BE2C (cell line): Measurements from ENCODE around the gene PCK1.

ENCODE experiments used
- DNase-seq: peaks from one replicate; pipeline ENCODE4 v3.0.0-alpha.2; 2020
- H3K27me3 ChIP-seq: fragments of 250-450 bp; sonication (Bioruptor Pico); 2 replicates; pipeline ENCODE4 v1.5.1; 2020; ENCODE audit warnings: mild to moderate bottlenecking
- H3K36me3 ChIP-seq: fragments of 250-450 bp; sonication (Bioruptor Pico); 2 replicates; pipeline ENCODE4 v1.5.1; 2020; ENCODE audit warnings: mild to moderate bottlenecking
- H3K4me1 ChIP-seq: fragments of 250-450 bp; sonication (Bioruptor Pico); 2 replicates; pipeline ENCODE4 v1.5.1; 2020
- H3K4me3 ChIP-seq: 2 replicates; pipeline ENCODE4 v1.5.1; 2011; ENCODE audit warnings: low read depth, low read length
- H3K9me3 ChIP-seq: fragments of 250-450 bp; sonication (Bioruptor Pico); 2 replicates; pipeline ENCODE4 v1.5.1; 2020
- CTCF ChIP-seq: IDR thresholded peaks from 2 replicates; pipeline ENCODE4 v1.5.1; 2012; ENCODE audit warnings: mild to moderate bottlenecking, low read depth, low read length

Gene PCK1

GRCh38 chr20:57616143-57616951 is 55.4 kb downstream of the PCK1 start:
- H3K4me1 ChIP-seq = no peaks in the 10 kb centered on the region
- H3K9me3 ChIP-seq = no peaks in the 10 kb centered on the region
- no peak overlapping the region for H3K4me3 ChIP-seq
- H3K36me3 ChIP-seq = no peaks in the 10 kb centered on the region
- DNase-seq = no peak
- TF ChIP-seq CTCF = no peak
- no peaks in the 10 kb centered on the region for H3K27me3 ChIP-seq

- Histone ChIP-seq H3K9me3 (no peaks in the 10 kb centered on the region), H3K4me3 (no peak overlapping the region), H3K27me3 (no peaks in the 10 kb centered on the region), H3K36me3 (no peaks in the 10 kb centered on the region), H3K4me1 (no peaks in the 10 kb centered on the region)
- DNase-seq = no peak
- TF ChIP-seq CTCF = no peak
Measured at GRCh38 chr20:57617079-57617795, 56.3 kb downstream of the PCK1 start.
